GM23248 (cell line): ENCODE results near the gene AVL9.
"Not testable (repeated sequence)": the region's sequence is repeated elsewhere in the genome, so short reads cannot be mapped to it uniquely, and the experiment has no call there.

Source experiments
- EZH2 ChIP-seq: fragments of 200-600 bp; sonication (generic); IDR thresholded peaks from 2 replicates; pipeline ENCODE4 v1.6.1; 2018; ENCODE audit warnings: antibody characterized with exemption, mild to moderate bottlenecking; ENCODE audit not compliant: insufficient read depth, poor library complexity, severe bottlenecking
- EZH2phosphoT487 ChIP-seq: fragments of 200-600 bp; sonication (generic); IDR thresholded peaks from 2 replicates; pipeline ENCODE4 v1.6.1; 2018; ENCODE audit warnings: antibody characterized with exemption, moderate library complexity, mild to moderate bottlenecking, low read depth; ENCODE audit not compliant: insufficient read depth

DNA sequence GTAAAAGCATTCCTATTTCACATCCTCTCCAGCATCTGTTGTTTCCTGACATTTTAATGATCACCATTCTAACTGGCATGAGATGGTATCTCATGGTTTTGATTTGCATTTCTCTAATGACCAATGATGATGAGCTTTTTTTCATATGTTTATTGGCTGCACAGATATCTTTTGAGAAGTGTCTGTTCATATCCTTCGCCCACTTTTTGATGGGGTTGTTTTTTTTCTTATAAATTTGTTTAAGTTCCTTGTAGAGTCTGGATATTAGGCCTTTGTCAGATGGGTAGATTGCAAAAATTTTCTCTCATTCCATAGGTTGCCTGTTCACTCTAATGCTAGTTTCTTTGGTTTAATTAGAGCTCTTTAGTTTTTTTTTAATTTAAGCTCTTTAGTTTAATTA, 4.9 kb downstream of the AVL9 start:
- TF ChIP-seq EZH2, EZH2phosphoT487: not testable (repeated sequence)
